HEK293 (cell line): ENCODE data around the gene PCSK6.

Experiments used
- CTCF ChIA-PET: fragments of 350-600 bp; formaldehyde crosslinking; extraction: SDS; loops from one replicate; lab custom pipeline; 2021; ENCODE audit warnings: antibody characterized with exemption; lab: Yijun Ruan, JAX
- POLR2A ChIA-PET: fragments of 300-600 bp; formaldehyde crosslinking; extraction: SDS; loops from one replicate; lab custom pipeline; 2020; ENCODE audit warnings: antibody characterized with exemption, inconsistent platforms; lab: Yijun Ruan, JAX
- H3K27ac ChIP-seq: fragments of 200-500 bp; sonication (Bioruptor generic); 2 replicates; pipeline ENCODE4 v1.5.1; 2014; ENCODE audit warnings: low read depth, low read length, control low read depth, inconsistent platforms; ENCODE audit errors: extremely low read depth
- H3K36me3 ChIP-seq, 2 experiments: fragments of 200-500 bp in 1 of 2; sonication (Bioruptor generic) in 1 of 2; 1 replicate in 1 of 2; 2 replicates in 1 of 2; pipeline ENCODE4 v1.5.1; 2014 to 2017; ENCODE audit warnings: inconsistent platforms in 2 of 2, low read length in 2 of 2; ENCODE audit not compliant: control insufficient read depth in 2 of 2, insufficient read depth in 1 of 2
- H3K4me1 ChIP-seq: fragments of 200-500 bp; sonication (Bioruptor generic); 2 replicates; pipeline ENCODE4 v1.5.1; 2014; ENCODE audit warnings: mild to moderate bottlenecking, low read length, inconsistent platforms; ENCODE audit not compliant: control insufficient read depth, insufficient read depth
- H3K4me3 ChIP-seq: 2 replicates; pipeline ENCODE4 v1.5.1; 2011; ENCODE audit warnings: low read depth, mild to moderate bottlenecking, control low read depth, low read length, moderate library complexity
- H3K9me3 ChIP-seq: fragments of 200-500 bp; sonication (Bioruptor generic); 2 replicates; pipeline ENCODE4 v1.5.1; 2014; ENCODE audit warnings: low read depth, low read length, inconsistent platforms; ENCODE audit not compliant: control insufficient read depth, insufficient read depth
- GLI4 ChIP-seq: fragments of 450-650 bp; formaldehyde crosslinking; IDR thresholded peaks from 2 replicates; pipeline ENCODE4 v1.5.1; 2016; ENCODE audit warnings: missing biosample characterization, missing genetic modification characterization
- KLF9 ChIP-seq: fragments of 450-650 bp; formaldehyde crosslinking; IDR thresholded peaks from 2 replicates; pipeline ENCODE4 v1.5.1; 2016; ENCODE audit warnings: missing biosample characterization, missing genetic modification characterization, low read depth
- MEIS1 ChIP-seq: sonication (generic); formaldehyde crosslinking; IDR thresholded peaks from 2 replicates; pipeline ENCODE4 v1.8.1; 2022; ENCODE audit warnings: missing genetic modification reagents, mild to moderate bottlenecking, borderline replicate concordance
- SETDB1 ChIP-seq: IDR thresholded peaks from one replicate; pipeline ENCODE4 v1.6.1; 2017; ENCODE audit warnings: mild to moderate bottlenecking, low read length, moderate library complexity, mixed read lengths; ENCODE audit not compliant: insufficient read length
- SP2 ChIP-seq: fragments of 450-650 bp; formaldehyde crosslinking; IDR thresholded peaks from 2 replicates; pipeline ENCODE4 v1.5.1; 2016; ENCODE audit warnings: missing biosample characterization, missing genetic modification characterization
- ZBTB20 ChIP-seq: fragments of 450-650 bp; formaldehyde crosslinking; IDR thresholded peaks from 2 replicates; pipeline ENCODE4 v1.5.1; 2016; ENCODE audit warnings: missing biosample characterization, missing genetic modification characterization
- ZFHX2 ChIP-seq: fragments of 450-650 bp; formaldehyde crosslinking; conservative IDR thresholded peaks from 2 replicates; pipeline ENCODE4 v1.5.1; 2016; ENCODE audit warnings: missing biosample characterization, missing genetic modification characterization
- ZFP69B ChIP-seq: fragments of 450-650 bp; formaldehyde crosslinking; IDR thresholded peaks from 2 replicates; pipeline ENCODE4 v1.5.1; 2016; ENCODE audit warnings: missing biosample characterization, missing genetic modification characterization
- ZIC2 ChIP-seq: fragments of 450-650 bp; formaldehyde crosslinking; IDR thresholded peaks from 2 replicates; pipeline ENCODE4 v1.5.1; 2016; ENCODE audit warnings: missing biosample characterization, missing genetic modification characterization
- ZNF302 ChIP-seq: fragments of 450-650 bp; formaldehyde crosslinking; IDR thresholded peaks from 2 replicates; pipeline ENCODE4 v1.5.1; 2016; ENCODE audit warnings: missing biosample characterization, missing genetic modification characterization, low read depth
- ZNF311 ChIP-seq: fragments of 450-650 bp; formaldehyde crosslinking; IDR thresholded peaks from 2 replicates; pipeline ENCODE4 v1.5.1; 2017; ENCODE audit warnings: missing biosample characterization, missing genetic modification characterization, borderline replicate concordance
- ZNF433 ChIP-seq: fragments of 450-650 bp; formaldehyde crosslinking; IDR thresholded peaks from 2 replicates; pipeline ENCODE4 v1.5.1; 2016; ENCODE audit warnings: missing biosample characterization, missing genetic modification characterization, low read depth
- ZNF626 ChIP-seq: fragments of 450-650 bp; sonication (Bioruptor Pico); formaldehyde crosslinking; IDR thresholded peaks from 2 replicates; pipeline ENCODE4 v1.5.1; 2018; ENCODE audit warnings: missing biosample characterization, missing genetic modification characterization, inconsistent platforms
- ZNF664 ChIP-seq: fragments of 450-650 bp; formaldehyde crosslinking; IDR thresholded peaks from 2 replicates; pipeline ENCODE4 v1.5.1; 2016; ENCODE audit warnings: missing biosample characterization, missing genetic modification characterization
- TF ChIP-seq, protein P1 (sequence below): fragments of 450-650 bp; formaldehyde crosslinking; IDR thresholded peaks from 2 replicates; pipeline ENCODE4 v1.5.1; 2016; ENCODE audit warnings: missing biosample characterization, missing genetic modification characterization, low read depth
- TF ChIP-seq, protein P2 (sequence below): fragments of 450-650 bp; formaldehyde crosslinking; IDR thresholded peaks from 2 replicates; pipeline ENCODE4 v1.5.1; 2016; ENCODE audit warnings: missing biosample characterization, missing genetic modification characterization
- TF ChIP-seq, protein P3 (sequence below): fragments of 450-650 bp; formaldehyde crosslinking; IDR thresholded peaks from 2 replicates; pipeline ENCODE4 v1.5.1; 2016; ENCODE audit warnings: missing biosample characterization, missing genetic modification characterization
- TF ChIP-seq, protein P4 (sequence below): fragments of 450-650 bp; formaldehyde crosslinking; IDR thresholded peaks from 2 replicates; pipeline ENCODE4 v1.5.1; 2017; ENCODE audit warnings: missing biosample characterization, missing genetic modification characterization
- TF ChIP-seq, protein P5 (sequence below): fragments of 450-650 bp; formaldehyde crosslinking; IDR thresholded peaks from 2 replicates; pipeline ENCODE4 v1.5.1; 2016; ENCODE audit warnings: missing biosample characterization, missing genetic modification characterization
- TF ChIP-seq, protein P6 (sequence below): fragments of 450-650 bp; formaldehyde crosslinking; IDR thresholded peaks from 2 replicates; pipeline ENCODE4 v1.5.1; 2016; ENCODE audit warnings: missing biosample characterization, missing genetic modification characterization

The PCSK6 gene

DNA sequence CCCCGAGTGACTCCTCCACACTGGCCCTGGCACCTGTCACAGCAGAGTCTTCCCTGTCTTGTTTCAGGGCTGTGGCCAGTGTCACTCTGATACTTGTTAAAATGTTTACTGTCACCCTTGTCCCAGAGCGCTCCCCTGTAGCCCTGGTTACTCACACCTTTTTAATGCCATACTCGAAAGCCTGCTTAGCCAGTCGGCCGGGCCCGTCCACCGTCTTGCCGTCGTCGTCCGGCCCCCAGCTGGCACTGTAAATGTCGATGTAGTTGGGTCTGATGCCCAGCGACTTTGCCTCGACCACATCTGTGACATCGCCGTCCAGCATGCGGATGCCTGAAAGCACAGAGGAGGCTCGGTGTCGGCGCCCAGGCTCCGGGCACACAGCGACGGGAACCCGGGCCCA, 91.3 kb downstream of the PCSK6 start:
- Histone ChIP-seq H3K4me1 (no peaks in the 10 kb centered on the region), H3K9me3 (no peaks in the 10 kb centered on the region), H3K4me3 (no peak overlapping the region), H3K36me3 (peaks cover 8 to 47% of the 10 kb centered on the region in 2 experiments; a peak in 1 of 3 replicates), H3K27ac (no peak overlapping the region)
- ChIA-PET POLR2A (no interaction called here), CTCF (no interaction called here)
- TF ChIP-seq, protein P1, sequence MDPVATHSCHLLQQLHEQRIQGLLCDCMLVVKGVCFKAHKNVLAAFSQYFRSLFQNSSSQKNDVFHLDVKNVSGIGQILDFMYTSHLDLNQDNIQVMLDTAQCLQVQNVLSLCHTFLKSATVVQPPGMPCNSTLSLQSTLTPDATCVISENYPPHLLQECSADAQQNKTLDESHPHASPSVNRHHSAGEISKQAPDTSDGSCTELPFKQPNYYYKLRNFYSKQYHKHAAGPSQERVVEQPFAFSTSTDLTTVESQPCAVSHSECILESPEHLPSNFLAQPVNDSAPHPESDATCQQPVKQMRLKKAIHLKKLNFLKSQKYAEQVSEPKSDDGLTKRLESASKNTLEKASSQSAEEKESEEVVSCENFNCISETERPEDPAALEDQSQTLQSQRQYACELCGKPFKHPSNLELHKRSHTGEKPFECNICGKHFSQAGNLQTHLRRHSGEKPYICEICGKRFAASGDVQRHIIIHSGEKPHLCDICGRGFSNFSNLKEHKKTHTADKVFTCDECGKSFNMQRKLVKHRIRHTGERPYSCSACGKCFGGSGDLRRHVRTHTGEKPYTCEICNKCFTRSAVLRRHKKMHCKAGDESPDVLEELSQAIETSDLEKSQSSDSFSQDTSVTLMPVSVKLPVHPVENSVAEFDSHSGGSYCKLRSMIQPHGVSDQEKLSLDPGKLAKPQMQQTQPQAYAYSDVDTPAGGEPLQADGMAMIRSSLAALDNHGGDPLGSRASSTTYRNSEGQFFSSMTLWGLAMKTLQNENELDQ (tag by site-specific recombination): no peak
- TF ChIP-seq ZBTB20 (tag by site-specific recombination) (no peak), ZIC2 (tag by site-specific recombination) (no peak), ZFP69B (tag by site-specific recombination) (no peak), ZNF311 (tag by site-specific recombination) (no peak), MEIS1 (no peak)
- TF ChIP-seq, protein P2, sequence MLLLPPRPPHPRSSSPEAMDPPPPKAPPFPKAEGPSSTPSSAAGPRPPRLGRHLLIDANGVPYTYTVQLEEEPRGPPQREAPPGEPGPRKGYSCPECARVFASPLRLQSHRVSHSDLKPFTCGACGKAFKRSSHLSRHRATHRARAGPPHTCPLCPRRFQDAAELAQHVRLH (tag by site-specific recombination): no peak
- TF ChIP-seq, protein P3, sequence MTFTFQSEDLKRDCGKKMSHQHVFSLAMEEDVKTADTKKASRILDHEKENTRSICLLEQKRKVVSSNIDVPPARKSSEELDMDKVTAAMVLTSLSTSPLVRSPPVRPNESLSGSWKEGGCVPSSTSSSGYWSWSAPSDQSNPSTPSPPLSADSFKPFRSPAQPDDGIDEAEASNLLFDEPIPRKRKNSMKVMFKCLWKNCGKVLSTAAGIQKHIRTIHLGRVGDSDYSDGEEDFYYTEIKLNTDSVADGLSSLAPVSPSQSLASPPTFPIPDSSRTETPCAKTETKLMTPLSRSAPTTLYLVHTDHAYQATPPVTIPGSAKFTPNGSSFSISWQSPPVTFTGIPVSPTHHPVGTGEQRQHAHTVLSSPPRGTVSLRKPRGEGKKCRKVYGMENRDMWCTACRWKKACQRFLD (tag by site-specific recombination): no peak
- TF ChIP-seq, protein P4, sequence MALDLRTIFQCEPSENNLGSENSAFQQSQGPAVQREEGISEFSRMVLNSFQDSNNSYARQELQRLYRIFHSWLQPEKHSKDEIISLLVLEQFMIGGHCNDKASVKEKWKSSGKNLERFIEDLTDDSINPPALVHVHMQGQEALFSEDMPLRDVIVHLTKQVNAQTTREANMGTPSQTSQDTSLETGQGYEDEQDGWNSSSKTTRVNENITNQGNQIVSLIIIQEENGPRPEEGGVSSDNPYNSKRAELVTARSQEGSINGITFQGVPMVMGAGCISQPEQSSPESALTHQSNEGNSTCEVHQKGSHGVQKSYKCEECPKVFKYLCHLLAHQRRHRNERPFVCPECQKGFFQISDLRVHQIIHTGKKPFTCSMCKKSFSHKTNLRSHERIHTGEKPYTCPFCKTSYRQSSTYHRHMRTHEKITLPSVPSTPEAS (tag by site-specific recombination): no peak

DNA sequence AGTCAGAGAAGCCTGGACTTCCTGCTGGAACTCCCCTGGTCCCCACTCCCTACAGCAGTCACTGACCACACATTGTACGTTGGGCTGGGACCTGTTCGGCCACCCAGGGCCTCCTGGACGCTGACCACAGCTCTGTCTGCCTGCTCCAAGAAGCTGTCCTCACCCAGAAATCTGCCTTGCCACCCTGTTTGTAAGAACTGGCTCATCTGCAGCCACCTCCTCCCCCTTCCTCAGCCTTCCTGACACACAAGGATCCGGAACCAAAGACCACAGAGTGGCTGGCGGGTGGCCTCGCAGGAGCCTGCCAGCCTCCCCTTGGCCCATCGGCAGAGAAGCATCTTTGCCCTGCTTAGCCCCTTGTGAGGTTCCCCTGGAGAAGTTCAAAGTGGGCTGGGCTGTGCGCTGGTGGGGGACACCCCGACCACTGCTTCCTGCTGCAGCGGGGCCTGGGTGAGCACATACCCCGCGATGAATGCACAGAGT, 91.9 kb downstream of the PCSK6 start:
- Histone ChIP-seq H3K36me3 (peaks cover 8 to 51% of the 10 kb centered on the region in 2 experiments; a peak in 1 of 3 replicates), H3K27ac (no peak overlapping the region), H3K4me1 (no peaks in the 10 kb centered on the region), H3K9me3 (no peaks in the 10 kb centered on the region), H3K4me3 (no peak overlapping the region)
- TF ChIP-seq, protein P5, sequence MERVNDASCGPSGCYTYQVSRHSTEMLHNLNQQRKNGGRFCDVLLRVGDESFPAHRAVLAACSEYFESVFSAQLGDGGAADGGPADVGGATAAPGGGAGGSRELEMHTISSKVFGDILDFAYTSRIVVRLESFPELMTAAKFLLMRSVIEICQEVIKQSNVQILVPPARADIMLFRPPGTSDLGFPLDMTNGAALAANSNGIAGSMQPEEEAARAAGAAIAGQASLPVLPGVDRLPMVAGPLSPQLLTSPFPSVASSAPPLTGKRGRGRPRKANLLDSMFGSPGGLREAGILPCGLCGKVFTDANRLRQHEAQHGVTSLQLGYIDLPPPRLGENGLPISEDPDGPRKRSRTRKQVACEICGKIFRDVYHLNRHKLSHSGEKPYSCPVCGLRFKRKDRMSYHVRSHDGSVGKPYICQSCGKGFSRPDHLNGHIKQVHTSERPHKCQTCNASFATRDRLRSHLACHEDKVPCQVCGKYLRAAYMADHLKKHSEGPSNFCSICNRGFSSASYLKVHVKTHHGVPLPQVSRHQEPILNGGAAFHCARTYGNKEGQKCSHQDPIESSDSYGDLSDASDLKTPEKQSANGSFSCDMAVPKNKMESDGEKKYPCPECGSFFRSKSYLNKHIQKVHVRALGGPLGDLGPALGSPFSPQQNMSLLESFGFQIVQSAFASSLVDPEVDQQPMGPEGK (tag by site-specific recombination): no peak
- no peak for TF ChIP-seq KLF9
- CTCF ChIA-PET: no interaction called here
- POLR2A ChIA-PET: no interaction called here

DNA sequence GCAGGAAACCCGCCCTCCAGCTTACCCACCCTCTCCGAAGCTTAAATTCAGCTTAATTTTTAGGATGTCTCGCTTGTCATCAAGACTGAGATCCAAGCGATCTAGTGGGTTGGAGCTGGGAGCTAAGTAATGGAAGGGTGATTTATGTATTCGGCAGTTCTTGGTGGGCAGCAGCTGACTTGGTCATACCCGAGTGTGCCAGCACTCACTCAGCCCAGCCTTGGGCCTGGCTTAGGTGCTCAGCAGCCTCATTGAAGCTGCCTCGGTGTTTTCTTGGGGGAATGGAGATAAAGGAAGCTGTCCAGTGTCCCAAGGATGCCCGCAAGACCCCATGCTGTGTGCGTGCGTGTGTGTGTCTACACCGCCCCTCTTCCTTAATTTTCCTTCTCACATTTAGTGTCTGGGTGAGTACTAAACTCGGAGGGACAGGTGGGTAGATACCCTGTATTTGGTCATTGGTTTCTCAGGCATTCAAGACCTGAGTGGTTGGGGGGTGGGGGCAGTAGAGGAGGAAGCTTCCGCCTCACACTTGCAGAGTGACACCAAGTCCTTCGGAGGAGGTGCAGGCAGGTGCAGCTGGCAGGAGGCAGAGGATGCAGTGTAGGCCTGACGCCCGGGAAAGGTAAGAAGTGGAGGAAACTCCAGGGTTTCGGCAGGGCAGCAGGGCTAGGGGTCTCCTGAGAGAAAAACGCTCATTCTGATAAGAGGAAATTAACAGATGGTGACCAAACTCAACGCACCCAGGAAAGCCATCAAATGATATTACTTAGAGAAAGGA, 92.8 kb downstream of the PCSK6 start:
- Histone ChIP-seq H3K4me1 (no peaks in the 10 kb centered on the region), H3K9me3 (no peaks in the 10 kb centered on the region), H3K36me3 (peaks cover 8 to 56% of the 10 kb centered on the region in 2 experiments; a peak in 1 of 3 replicates), H3K27ac (no peak overlapping the region), H3K4me3 (no peak overlapping the region)
- ChIA-PET POLR2A (no interaction called here), CTCF (no interaction called here)
- TF ChIP-seq ZNF664 (tag by site-specific recombination): no peak
- no peak for TF ChIP-seq ZNF626 (tag by site-specific recombination)
- TF ChIP-seq ZFHX2 (tag by site-specific recombination): no peak
- no peak for TF ChIP-seq ZNF433 (tag by site-specific recombination)
- TF ChIP-seq ZNF302: no peak
- no peak for TF ChIP-seq SETDB1
- TF ChIP-seq SP2 (tag by site-specific recombination): no peak
- TF ChIP-seq, protein P6, sequence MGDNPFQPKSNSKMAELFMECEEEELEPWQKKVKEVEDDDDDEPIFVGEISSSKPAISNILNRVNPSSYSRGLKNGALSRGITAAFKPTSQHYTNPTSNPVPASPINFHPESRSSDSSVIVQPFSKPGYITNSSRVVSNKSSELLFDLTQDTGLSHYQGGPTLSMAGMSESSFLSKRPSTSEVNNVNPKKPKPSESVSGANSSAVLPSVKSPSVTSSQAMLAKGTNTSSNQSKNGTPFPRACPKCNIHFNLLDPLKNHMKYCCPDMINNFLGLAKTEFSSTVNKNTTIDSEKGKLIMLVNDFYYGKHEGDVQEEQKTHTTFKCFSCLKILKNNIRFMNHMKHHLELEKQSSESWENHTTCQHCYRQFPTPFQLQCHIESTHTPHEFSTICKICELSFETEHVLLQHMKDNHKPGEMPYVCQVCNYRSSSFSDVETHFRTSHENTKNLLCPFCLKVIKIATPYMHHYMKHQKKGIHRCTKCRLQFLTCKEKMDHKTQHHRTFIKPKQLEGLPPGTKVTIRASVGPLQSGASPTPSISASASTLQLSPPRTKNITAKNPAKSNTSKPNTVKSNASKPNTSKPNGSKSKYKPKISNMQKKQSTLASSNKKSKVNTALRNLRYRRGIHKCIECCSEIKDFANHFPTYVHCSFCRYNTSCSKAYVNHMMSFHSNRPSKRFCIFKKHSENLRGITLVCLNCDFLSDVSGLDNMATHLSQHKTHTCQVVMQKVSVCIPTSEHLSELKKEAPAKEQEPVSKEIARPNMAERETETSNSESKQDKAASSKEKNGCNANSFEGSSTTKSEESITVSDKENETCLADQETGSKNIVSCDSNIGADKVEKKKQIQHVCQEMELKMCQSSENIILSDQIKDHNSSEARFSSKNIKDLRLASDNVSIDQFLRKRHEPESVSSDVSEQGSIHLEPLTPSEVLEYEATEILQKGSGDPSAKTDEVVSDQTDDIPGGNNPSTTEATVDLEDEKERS (tag by site-specific recombination): no peak
- no peak for TF ChIP-seq GLI4 (tag by site-specific recombination)
